Erythroblast (primary cell): ENCODE measurements around the gene AGPAT4.

Experiments
- GATA1 ChIP-seq: IDR thresholded peaks from 2 replicates; pipeline ENCODE4 v1.6.1; 2011; ENCODE audit warnings: low read depth, mild to moderate bottlenecking, control low read depth, low read length, moderate library complexity
- POLR2A ChIP-seq: IDR thresholded peaks from 2 replicates; pipeline ENCODE4 v1.6.1; 2011; ENCODE audit warnings: mild to moderate bottlenecking, low read length

- no peak for TF ChIP-seq POLR2A
- TF ChIP-seq GATA1: no peak
Observed at GRCh38 chr6:161251345-161251744, 22.5 kb downstream of the AGPAT4 start.
